IPS DF 6.9 (cell line): ENCODE results near the gene KMT5B.
A peak's percentile ranks its signal among the peaks of the same experiment; 100 is the strongest.

ENCODE experiments used
- DNase-seq: peaks from one replicate; pipeline ENCODE4 v3.0.0-alpha.2; 2013; ENCODE audit warnings: low read depth, low spot score
- H3K27ac ChIP-seq: one replicate; pipeline ENCODE4 v1.5.1; 2013; ENCODE audit warnings: low read length, control low read depth
- H3K27me3 ChIP-seq: 2 replicates; pipeline ENCODE4 v1.6.1; 2013; ENCODE audit warnings: mild to moderate bottlenecking, low read length; ENCODE audit not compliant: control insufficient read depth, insufficient read depth
- H3K36me3 ChIP-seq: 2 replicates; pipeline ENCODE4 v1.6.1; 2013; ENCODE audit warnings: low read length; ENCODE audit not compliant: control insufficient read depth, insufficient read depth
- H3K4me1 ChIP-seq: 2 replicates; pipeline ENCODE4 v1.6.1; 2013; ENCODE audit warnings: low read length; ENCODE audit not compliant: control insufficient read depth, insufficient read depth
- H3K4me3 ChIP-seq: 2 replicates; pipeline ENCODE4 v1.5.1; 2013; ENCODE audit warnings: mild to moderate bottlenecking, low read length
- H3K9me3 ChIP-seq: 2 replicates; pipeline ENCODE4 v1.6.1; 2013; ENCODE audit warnings: low read length, inconsistent platforms; ENCODE audit not compliant: control insufficient read depth, insufficient read depth
- WGBS: extraction: QIAGEN DNeasy Blood & Tissue Kit; methylation state at CpG from one replicate; pipeline ENCODE4 v1.1.7; 2013; ENCODE audit warnings: mixed read lengths, missing lambda C conversion rate; ENCODE audit not compliant: insufficient read length, insufficient coverage; 5-methylcytosine and 5-hydroxymethylcytosine counted together

The KMT5B gene

GRCh38 chr11:68213135-68213515 is at the start of gene KMT5B:
TSS of gene KMT5B (minus strand) at chr11:68213296. CDS start at chr11:68190076, 23,220 bp downstream.
- DNase-seq = no peak
- Histone ChIP-seq H3K4me1 (no peaks in the 10 kb centered on the region), H3K27ac (no peak within 1 kb of the TSS), H3K36me3 (no peaks in the 10 kb centered on the region), H3K27me3 (no peaks in the 10 kb centered on the region), H3K9me3 (no peaks in the 10 kb centered on the region), H3K4me3 (peak within 1 kb of the TSS; percentile 71)
- WGBS = no CpG with 5 or more reads among the region's 60 CpGs

GRCh38 chr11:68262544-68262827 is 49.4 kb upstream of the KMT5B start:
- peaks cover 25% of the 10 kb centered on the region for H3K36me3 ChIP-seq
- H3K27me3 ChIP-seq = no peaks in the 10 kb centered on the region
- no CpG with 5 or more reads among the region's 8 CpGs for WGBS
- H3K4me1 ChIP-seq = no peaks in the 10 kb centered on the region
- no peak overlapping the region for H3K4me3 ChIP-seq
- no peak for DNase-seq
- no peak overlapping the region for H3K27ac ChIP-seq
- H3K9me3 ChIP-seq = no peaks in the 10 kb centered on the region

- Histone ChIP-seq H3K4me1 (no peaks in the 10 kb centered on the region), H3K27ac (no peak overlapping the region), H3K36me3 (peaks cover 20% of the 10 kb centered on the region), H3K27me3 (no peaks in the 10 kb centered on the region), H3K4me3 (no peak overlapping the region), H3K9me3 (no peaks in the 10 kb centered on the region)
- no peak for DNase-seq
- no CpG with 5 or more reads among the region's 24 CpGs for WGBS
These were observed 48.9 kb upstream of the KMT5B start for GRCh38 chr11:68261749-68262543.

GRCh38 chr11:68261006-68261405 is 47.9 kb upstream of the KMT5B start:
- no peak overlapping the region for H3K27ac ChIP-seq
- H3K36me3 ChIP-seq = peaks cover 18% of the 10 kb centered on the region
- no CpG with 5 or more reads among the region's 15 CpGs for WGBS
- DNase-seq = no peak
- H3K4me3 ChIP-seq = no peak overlapping the region
- no peaks in the 10 kb centered on the region for H3K27me3 ChIP-seq
- peaks cover 1% of the 10 kb centered on the region for H3K4me1 ChIP-seq
- H3K9me3 ChIP-seq = no peaks in the 10 kb centered on the region

GRCh38 chr11:68260484-68260883 is 47.4 kb upstream of the KMT5B start:
- Histone ChIP-seq H3K27me3 (no peaks in the 10 kb centered on the region), H3K36me3 (peaks cover 15% of the 10 kb centered on the region), H3K9me3 (no peaks in the 10 kb centered on the region), H3K4me3 (no peak overlapping the region), H3K27ac (no peak overlapping the region), H3K4me1 (peaks cover 1% of the 10 kb centered on the region)
- DNase-seq = no peak
- no CpG with 5 or more reads among the region's 6 CpGs for WGBS

- Histone ChIP-seq H3K36me3 (peaks cover 15% of the 10 kb centered on the region), H3K9me3 (no peaks in the 10 kb centered on the region), H3K4me3 (no peak overlapping the region), H3K27me3 (no peaks in the 10 kb centered on the region), H3K27ac (no peak overlapping the region), H3K4me1 (peaks cover 1% of the 10 kb centered on the region)
- no peak for DNase-seq
- WGBS = no CpG with 5 or more reads among the region's 15 CpGs
These were observed 46.2 kb upstream of the KMT5B start for GRCh38 chr11:68259122-68259959.

GRCh38 chr11:68258363-68258765 is 45.3 kb upstream of the KMT5B start:
- no CpG with 5 or more reads among the region's 13 CpGs for WGBS
- no peak for DNase-seq
- no peaks in the 10 kb centered on the region for H3K27me3 ChIP-seq
- peaks cover 13% of the 10 kb centered on the region for H3K36me3 ChIP-seq
- H3K4me3 ChIP-seq = no peak overlapping the region
- peaks cover 1% of the 10 kb centered on the region for H3K4me1 ChIP-seq
- no peaks in the 10 kb centered on the region for H3K9me3 ChIP-seq
- no peak overlapping the region for H3K27ac ChIP-seq

GRCh38 chr11:68257477-68258362 is 44.6 kb upstream of the KMT5B start:
- Histone ChIP-seq H3K27me3 (no peaks in the 10 kb centered on the region), H3K36me3 (peaks cover 12% of the 10 kb centered on the region), H3K4me3 (no peak overlapping the region), H3K4me1 (peaks cover 1% of the 10 kb centered on the region), H3K27ac (no peak overlapping the region), H3K9me3 (no peaks in the 10 kb centered on the region)
- no CpG with 5 or more reads among the region's 22 CpGs for WGBS
- peak; percentile 80 for DNase-seq

GRCh38 chr11:68256331-68256741 is 43.2 kb upstream of the KMT5B start:
- DNase-seq = no peak
- H3K27me3 ChIP-seq = no peaks in the 10 kb centered on the region

GRCh38 chr11:68255526-68255925 is 42.4 kb upstream of the KMT5B start:
- Histone ChIP-seq H3K27me3 (no peaks in the 10 kb centered on the region), H3K27ac (no peak overlapping the region), H3K9me3 (no peaks in the 10 kb centered on the region), H3K36me3 (no peaks in the 10 kb centered on the region), H3K4me1 (peaks cover 1% of the 10 kb centered on the region), H3K4me3 (no peak overlapping the region)
- WGBS = no CpG with 5 or more reads among the region's 13 CpGs
- DNase-seq = no peak

More at GRCh38 chr11:68256331-68256741, 43.2 kb upstream of the KMT5B start:
- Histone ChIP-seq H3K4me1 (peaks cover 1% of the 10 kb centered on the region), H3K4me3 (no peak overlapping the region), H3K27ac (no peak overlapping the region), H3K9me3 (no peaks in the 10 kb centered on the region), H3K36me3 (no peaks in the 10 kb centered on the region)
- no CpG with 5 or more reads among the region's 9 CpGs for WGBS
